GM10266 (cell line): Measurements from ENCODE around the gene AHNAK2.
A peak's percentile ranks its signal among the peaks of the same experiment; 100 is the strongest.

ENCODE experiments used
- DNase-seq: peaks from one replicate; pipeline ENCODE4 v3.0.0; 2012; ENCODE audit errors: extremely low spot score
- CTCF ChIP-seq: IDR thresholded peaks from 2 replicates; pipeline ENCODE4 v1.5.1; 2012; ENCODE audit warnings: mild to moderate bottlenecking, low read depth; ENCODE audit not compliant: control insufficient read depth, insufficient read depth; ENCODE audit errors: missing control alignments

The AHNAK2 gene

GRCh38 chr14:104928391-104929133 lies 49.6 kb downstream of the AHNAK2 start:
- no peak for TF ChIP-seq CTCF
- DNase-seq, result no peak

- peak; percentile 31 for DNase-seq
- peak; percentile 11 for TF ChIP-seq CTCF
Observed at GRCh38 chr14:104927901-104928300, 50.3 kb downstream of the AHNAK2 start.

GRCh38 chr14:104927432-104927816 lies 50.8 kb downstream of the AHNAK2 start:
- no peak for DNase-seq
- TF ChIP-seq CTCF, result no peak

GRCh38 chr14:104926619-104927431 lies 51.3 kb downstream of the AHNAK2 start:
- peak; percentile 93 for DNase-seq
- no peak for TF ChIP-seq CTCF

GRCh38 chr14:104925855-104926609 lies 52.1 kb downstream of the AHNAK2 start:
- no peak for DNase-seq
- TF ChIP-seq CTCF, result no peak

GRCh38 chr14:104925214-104925854 lies 52.8 kb downstream of the AHNAK2 start:
- TF ChIP-seq CTCF, result no peak
- no peak for DNase-seq
